GM23338 (cell line): ENCODE data around the gene WDR93. TPM values are rescaled to one million over a fixed set of nuclear protein-coding genes. Genes with fewer than 3 reads are reported as not detected.

Experiments
- ATAC-seq: fragments of 200-7000 bp; cut with Tn5 transposase; 3 replicates; pipeline ENCODE4 v1.9.1; 2020
- DNase-seq: peaks from one replicate; pipeline ENCODE4 v3.0.0-alpha.2; 2015; ENCODE audit warnings: low spot score
- H2AFZ ChIP-seq: fragments of 200-600 bp; sonication (generic); 2 replicates; pipeline ENCODE4 v1.8.0; 2016; ENCODE audit warnings: antibody characterized with exemption, mild to moderate bottlenecking, moderate library complexity
- H3F3A ChIP-seq: fragments of 200-600 bp; sonication (generic); replicated peaks from 2 replicates; pipeline ENCODE4 v1.8.0; 2017; ENCODE audit warnings: antibody characterized with exemption, mixed run types, low read depth
- H3K27ac ChIP-seq: fragments of 200-600 bp; sonication (generic); 2 replicates; pipeline ENCODE4 v1.6.1; 2016; ENCODE audit warnings: low read depth
- H3K27me3 ChIP-seq: fragments of 200-600 bp; sonication (generic); 2 replicates; pipeline ENCODE4 v1.8.0; 2016; ENCODE audit warnings: mild to moderate bottlenecking, mixed run types, moderate library complexity; ENCODE audit not compliant: insufficient read depth
- H3K36me3 ChIP-seq: fragments of 200-600 bp; sonication (generic); 2 replicates; pipeline ENCODE4 v1.8.0; 2016; ENCODE audit warnings: mild to moderate bottlenecking; ENCODE audit not compliant: insufficient read depth
- H3K4me1 ChIP-seq: fragments of 200-600 bp; sonication (generic); 2 replicates; pipeline ENCODE4 v1.8.0; 2016; ENCODE audit warnings: mild to moderate bottlenecking, moderate library complexity; ENCODE audit not compliant: insufficient read depth
- H3K4me2 ChIP-seq: fragments of 200-600 bp; sonication (generic); 2 replicates; pipeline ENCODE4 v1.7.1; 2017; ENCODE audit warnings: mixed run types
- H3K4me3 ChIP-seq: fragments of 200-600 bp; sonication (generic); 2 replicates; pipeline ENCODE4 v1.6.1; 2016; ENCODE audit warnings: mixed run types
- H3K79me2 ChIP-seq: fragments of 200-600 bp; sonication (generic); replicated peaks from 2 replicates; pipeline ENCODE4 v1.8.0; 2017; ENCODE audit warnings: mild to moderate bottlenecking; ENCODE audit not compliant: insufficient read depth
- H3K9me2 ChIP-seq: fragments of 200-600 bp; sonication (generic); 2 replicates; pipeline ENCODE4 v1.8.0; 2017; ENCODE audit not compliant: insufficient read depth
- H4K20me1 ChIP-seq: fragments of 200-600 bp; sonication (generic); replicated peaks from 2 replicates; pipeline ENCODE4 v1.8.0; 2017; ENCODE audit warnings: mild to moderate bottlenecking; ENCODE audit not compliant: insufficient read depth
- H3K27ac Mint-ChIP-seq: 2 replicates; pipeline ENCODE4 v1.8.0; 2020; ENCODE audit warnings: inconsistent platforms, mild to moderate bottlenecking, moderate library complexity, mixed read lengths
- H3K27me3 Mint-ChIP-seq: 3 replicates; pipeline ENCODE4 v1.8.0; 2022; ENCODE audit warnings: low read depth, mild to moderate bottlenecking, moderate library complexity, mixed read lengths, inconsistent platforms; ENCODE audit not compliant: insufficient read depth, poor library complexity
- H3K36me3 Mint-ChIP-seq: 3 replicates; pipeline ENCODE4 v1.8.0; 2021; ENCODE audit warnings: low read depth, mild to moderate bottlenecking, inconsistent platforms, moderate library complexity, mixed read lengths
- H3K4me1 Mint-ChIP-seq: 3 replicates; pipeline ENCODE4 v1.8.0; 2020; ENCODE audit warnings: mild to moderate bottlenecking, inconsistent platforms, mixed read lengths
- H3K4me3 Mint-ChIP-seq: 3 replicates; pipeline ENCODE4 v1.8.0; 2021; ENCODE audit warnings: moderate library complexity, mild to moderate bottlenecking, inconsistent platforms, mixed read lengths
- H3K9me3 Mint-ChIP-seq: 3 replicates; pipeline ENCODE4 v1.8.0; 2020; ENCODE audit warnings: moderate library complexity, mild to moderate bottlenecking, inconsistent platforms, mixed read lengths
- CREB1 ChIP-seq: fragments of 250-450 bp; sonication (Bioruptor Pico); IDR thresholded peaks from 2 replicates; pipeline ENCODE4 v1.5.0; 2020; ENCODE audit warnings: low read depth, mild to moderate bottlenecking, moderate library complexity
- EZH2 ChIP-seq: fragments of 200-600 bp; sonication (generic); IDR thresholded peaks from one replicate; pipeline ENCODE4 v1.8.0; 2017; ENCODE audit warnings: antibody characterized with exemption, mild to moderate bottlenecking, low read depth; ENCODE audit not compliant: unreplicated experiment
- EZH2phosphoT487 ChIP-seq: fragments of 200-600 bp; sonication (generic); IDR thresholded peaks from one replicate; pipeline ENCODE4 v1.8.1; 2018; ENCODE audit warnings: antibody characterized with exemption; ENCODE audit not compliant: unreplicated experiment
- JUNB ChIP-seq: IDR thresholded peaks from one replicate; pipeline ENCODE4 v1.6.1; 2016; ENCODE audit warnings: antibody characterized with exemption; ENCODE audit not compliant: unreplicated experiment
- NANOG ChIP-seq: IDR thresholded peaks from 2 replicates; pipeline ENCODE4 v1.6.1; 2016; ENCODE audit warnings: antibody characterized with exemption, borderline replicate concordance
- POLR2AphosphoS5 ChIP-seq: IDR thresholded peaks from 2 replicates; pipeline ENCODE4 v1.6.1; 2016; ENCODE audit warnings: antibody characterized with exemption, low read depth
- STAT1 ChIP-seq: IDR thresholded peaks from one replicate; pipeline ENCODE4 v1.6.1; 2016; ENCODE audit warnings: antibody characterized with exemption; ENCODE audit not compliant: unreplicated experiment
- ZNF114 ChIP-seq: fragments of 250-450 bp; sonication (Bioruptor Pico); IDR thresholded peaks from 2 replicates; pipeline ENCODE4 v1.5.0; 2020; ENCODE audit warnings: mild to moderate bottlenecking, moderate library complexity
- ZNF331 ChIP-seq: fragments of 250-450 bp; sonication (Bioruptor Pico); IDR thresholded peaks from 2 replicates; pipeline ENCODE4 v1.5.0; 2020; ENCODE audit warnings: low read depth, mild to moderate bottlenecking, moderate library complexity
- polyA plus RNA-seq: library from polyadenylated mRNA; unstranded; fragments of >200 nt; fragmentation: Nextera tagmentation; extraction: Ambion mirVana; gene quantifications from 2 replicates; pipeline ENCODE4 v1.2.1, GENCODE V29; 2016
- total RNA-seq: library from RNA; depleted of rRNA; stranded (reverse); fragments of >200 nt; shearing (Covaris generic); gene quantifications from 2 replicates; pipeline ENCODE4 v1.2.3, GENCODE V29; 2014
- TF ChIP-seq, protein P1 (sequence below), 2 experiments: fragments of 200-600 bp in 1 of 2; sonication (generic) in 1 of 2; conservative IDR thresholded peaks; 2 replicates each; pipeline versions ENCODE4 v1.5.1 to v1.6.1; 2016 to 2017; ENCODE audit warnings: antibody characterized with exemption in 2 of 2, low read depth in 2 of 2, mild to moderate bottlenecking in 2 of 2, moderate library complexity in 1 of 2
- TF ChIP-seq, protein P2 (sequence below): fragments of 250-450 bp; sonication (Bioruptor Pico); IDR thresholded peaks from 2 replicates; pipeline ENCODE4 v1.5.0; 2020; ENCODE audit warnings: mild to moderate bottlenecking, moderate library complexity
- TF ChIP-seq, protein P3 (sequence below): IDR thresholded peaks from one replicate; pipeline ENCODE4 v1.6.1; 2018; ENCODE audit warnings: antibody characterized with exemption; ENCODE audit not compliant: unreplicated experiment
- TF ChIP-seq, protein P4 (sequence below): IDR thresholded peaks from 2 replicates; pipeline ENCODE4 v1.6.1; 2016; ENCODE audit warnings: antibody characterized with exemption

Gene WDR93
- total and polyA plus RNA-seq, 2 experiments from 2014 or later, result 0.14 TPM; not detected in 1

DNA sequence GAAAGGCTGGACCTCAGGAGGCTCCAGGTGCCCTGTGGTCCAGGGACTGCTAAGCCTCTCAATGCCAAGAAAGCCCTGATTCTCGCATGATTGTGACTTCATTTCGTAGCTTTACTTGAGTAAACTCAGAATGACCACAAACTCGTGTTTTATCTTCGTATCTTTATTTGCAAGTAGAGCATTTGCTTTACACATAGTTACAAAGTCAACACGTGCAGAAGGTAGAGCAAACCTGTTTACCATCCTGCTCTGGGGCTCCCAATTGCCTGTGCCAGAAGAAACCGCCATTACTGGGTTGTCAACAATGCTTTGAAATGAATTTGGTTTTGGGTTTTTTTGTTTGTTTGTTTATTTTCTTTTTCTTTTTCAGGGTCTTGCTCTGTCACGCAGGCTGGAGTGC, 66.3 kb downstream of the WDR93 start (continued):
- TF ChIP-seq ZNF331 (CRISPR knock-in tag), result no peak

DNA sequence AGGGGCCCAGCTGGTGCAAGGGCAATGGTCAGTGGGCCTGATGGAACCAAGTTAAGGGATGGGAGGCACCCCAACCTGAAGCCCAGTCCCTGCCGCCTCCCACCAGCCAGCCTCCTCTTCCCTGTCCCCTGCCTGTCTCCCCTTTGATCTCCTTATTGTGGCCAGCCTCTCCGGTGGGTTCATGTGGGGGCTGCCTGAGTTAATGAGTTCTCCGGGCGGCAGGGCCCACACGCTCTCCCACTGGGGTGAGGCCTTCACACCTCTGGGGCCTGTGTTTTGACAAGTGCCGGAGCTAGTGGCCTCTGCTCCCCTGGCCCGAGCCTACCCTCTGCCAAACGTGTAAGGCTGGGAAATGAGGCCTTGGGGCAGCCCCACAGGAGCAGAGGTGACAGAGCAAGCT, 67.7 kb downstream of the WDR93 start:
- H3K36me3 Mint-ChIP-seq, result no peaks in the 10 kb centered on the region
- H3K4me1 Mint-ChIP-seq, result peaks cover 13% of the 10 kb centered on the region
- no peaks in the 10 kb centered on the region for H3K36me3 ChIP-seq
- H4K20me1 ChIP-seq, result no peaks in the 10 kb centered on the region
- H3K4me2 ChIP-seq, result no peak overlapping the region
- peaks cover 7% of the 10 kb centered on the region; the same call in 1 of the 2 replicates for H3K4me1 ChIP-seq
- ATAC-seq (no peak), DNase-seq (no peak)
- peaks cover 8% of the 10 kb centered on the region for H3K27me3 ChIP-seq
- no peaks in the 10 kb centered on the region for H3K79me2 ChIP-seq
- H3K4me3 ChIP-seq, result no peak overlapping the region
- no peaks in the 10 kb centered on the region for H3K9me3 Mint-ChIP-seq
- no peak overlapping the region for H3K27ac ChIP-seq
- no peaks in the 10 kb centered on the region for H3F3A ChIP-seq
- no peak overlapping the region for H2AFZ ChIP-seq
- no peak overlapping the region for H3K4me3 Mint-ChIP-seq
- H3K27ac Mint-ChIP-seq, result no peak overlapping the region
- no peaks in the 10 kb centered on the region for H3K9me2 ChIP-seq
- peaks cover 16% of the 10 kb centered on the region for H3K27me3 Mint-ChIP-seq
- no peak for TF ChIP-seq NANOG
- TF ChIP-seq, protein P1, sequence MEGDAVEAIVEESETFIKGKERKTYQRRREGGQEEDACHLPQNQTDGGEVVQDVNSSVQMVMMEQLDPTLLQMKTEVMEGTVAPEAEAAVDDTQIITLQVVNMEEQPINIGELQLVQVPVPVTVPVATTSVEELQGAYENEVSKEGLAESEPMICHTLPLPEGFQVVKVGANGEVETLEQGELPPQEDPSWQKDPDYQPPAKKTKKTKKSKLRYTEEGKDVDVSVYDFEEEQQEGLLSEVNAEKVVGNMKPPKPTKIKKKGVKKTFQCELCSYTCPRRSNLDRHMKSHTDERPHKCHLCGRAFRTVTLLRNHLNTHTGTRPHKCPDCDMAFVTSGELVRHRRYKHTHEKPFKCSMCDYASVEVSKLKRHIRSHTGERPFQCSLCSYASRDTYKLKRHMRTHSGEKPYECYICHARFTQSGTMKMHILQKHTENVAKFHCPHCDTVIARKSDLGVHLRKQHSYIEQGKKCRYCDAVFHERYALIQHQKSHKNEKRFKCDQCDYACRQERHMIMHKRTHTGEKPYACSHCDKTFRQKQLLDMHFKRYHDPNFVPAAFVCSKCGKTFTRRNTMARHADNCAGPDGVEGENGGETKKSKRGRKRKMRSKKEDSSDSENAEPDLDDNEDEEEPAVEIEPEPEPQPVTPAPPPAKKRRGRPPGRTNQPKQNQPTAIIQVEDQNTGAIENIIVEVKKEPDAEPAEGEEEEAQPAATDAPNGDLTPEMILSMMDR (conservative IDR thresholded peaks at IDR 0.05; ENCODE audit: low read depth in 2 of 2), result no peak
- no peak for TF ChIP-seq STAT1
- TF ChIP-seq, protein P2, sequence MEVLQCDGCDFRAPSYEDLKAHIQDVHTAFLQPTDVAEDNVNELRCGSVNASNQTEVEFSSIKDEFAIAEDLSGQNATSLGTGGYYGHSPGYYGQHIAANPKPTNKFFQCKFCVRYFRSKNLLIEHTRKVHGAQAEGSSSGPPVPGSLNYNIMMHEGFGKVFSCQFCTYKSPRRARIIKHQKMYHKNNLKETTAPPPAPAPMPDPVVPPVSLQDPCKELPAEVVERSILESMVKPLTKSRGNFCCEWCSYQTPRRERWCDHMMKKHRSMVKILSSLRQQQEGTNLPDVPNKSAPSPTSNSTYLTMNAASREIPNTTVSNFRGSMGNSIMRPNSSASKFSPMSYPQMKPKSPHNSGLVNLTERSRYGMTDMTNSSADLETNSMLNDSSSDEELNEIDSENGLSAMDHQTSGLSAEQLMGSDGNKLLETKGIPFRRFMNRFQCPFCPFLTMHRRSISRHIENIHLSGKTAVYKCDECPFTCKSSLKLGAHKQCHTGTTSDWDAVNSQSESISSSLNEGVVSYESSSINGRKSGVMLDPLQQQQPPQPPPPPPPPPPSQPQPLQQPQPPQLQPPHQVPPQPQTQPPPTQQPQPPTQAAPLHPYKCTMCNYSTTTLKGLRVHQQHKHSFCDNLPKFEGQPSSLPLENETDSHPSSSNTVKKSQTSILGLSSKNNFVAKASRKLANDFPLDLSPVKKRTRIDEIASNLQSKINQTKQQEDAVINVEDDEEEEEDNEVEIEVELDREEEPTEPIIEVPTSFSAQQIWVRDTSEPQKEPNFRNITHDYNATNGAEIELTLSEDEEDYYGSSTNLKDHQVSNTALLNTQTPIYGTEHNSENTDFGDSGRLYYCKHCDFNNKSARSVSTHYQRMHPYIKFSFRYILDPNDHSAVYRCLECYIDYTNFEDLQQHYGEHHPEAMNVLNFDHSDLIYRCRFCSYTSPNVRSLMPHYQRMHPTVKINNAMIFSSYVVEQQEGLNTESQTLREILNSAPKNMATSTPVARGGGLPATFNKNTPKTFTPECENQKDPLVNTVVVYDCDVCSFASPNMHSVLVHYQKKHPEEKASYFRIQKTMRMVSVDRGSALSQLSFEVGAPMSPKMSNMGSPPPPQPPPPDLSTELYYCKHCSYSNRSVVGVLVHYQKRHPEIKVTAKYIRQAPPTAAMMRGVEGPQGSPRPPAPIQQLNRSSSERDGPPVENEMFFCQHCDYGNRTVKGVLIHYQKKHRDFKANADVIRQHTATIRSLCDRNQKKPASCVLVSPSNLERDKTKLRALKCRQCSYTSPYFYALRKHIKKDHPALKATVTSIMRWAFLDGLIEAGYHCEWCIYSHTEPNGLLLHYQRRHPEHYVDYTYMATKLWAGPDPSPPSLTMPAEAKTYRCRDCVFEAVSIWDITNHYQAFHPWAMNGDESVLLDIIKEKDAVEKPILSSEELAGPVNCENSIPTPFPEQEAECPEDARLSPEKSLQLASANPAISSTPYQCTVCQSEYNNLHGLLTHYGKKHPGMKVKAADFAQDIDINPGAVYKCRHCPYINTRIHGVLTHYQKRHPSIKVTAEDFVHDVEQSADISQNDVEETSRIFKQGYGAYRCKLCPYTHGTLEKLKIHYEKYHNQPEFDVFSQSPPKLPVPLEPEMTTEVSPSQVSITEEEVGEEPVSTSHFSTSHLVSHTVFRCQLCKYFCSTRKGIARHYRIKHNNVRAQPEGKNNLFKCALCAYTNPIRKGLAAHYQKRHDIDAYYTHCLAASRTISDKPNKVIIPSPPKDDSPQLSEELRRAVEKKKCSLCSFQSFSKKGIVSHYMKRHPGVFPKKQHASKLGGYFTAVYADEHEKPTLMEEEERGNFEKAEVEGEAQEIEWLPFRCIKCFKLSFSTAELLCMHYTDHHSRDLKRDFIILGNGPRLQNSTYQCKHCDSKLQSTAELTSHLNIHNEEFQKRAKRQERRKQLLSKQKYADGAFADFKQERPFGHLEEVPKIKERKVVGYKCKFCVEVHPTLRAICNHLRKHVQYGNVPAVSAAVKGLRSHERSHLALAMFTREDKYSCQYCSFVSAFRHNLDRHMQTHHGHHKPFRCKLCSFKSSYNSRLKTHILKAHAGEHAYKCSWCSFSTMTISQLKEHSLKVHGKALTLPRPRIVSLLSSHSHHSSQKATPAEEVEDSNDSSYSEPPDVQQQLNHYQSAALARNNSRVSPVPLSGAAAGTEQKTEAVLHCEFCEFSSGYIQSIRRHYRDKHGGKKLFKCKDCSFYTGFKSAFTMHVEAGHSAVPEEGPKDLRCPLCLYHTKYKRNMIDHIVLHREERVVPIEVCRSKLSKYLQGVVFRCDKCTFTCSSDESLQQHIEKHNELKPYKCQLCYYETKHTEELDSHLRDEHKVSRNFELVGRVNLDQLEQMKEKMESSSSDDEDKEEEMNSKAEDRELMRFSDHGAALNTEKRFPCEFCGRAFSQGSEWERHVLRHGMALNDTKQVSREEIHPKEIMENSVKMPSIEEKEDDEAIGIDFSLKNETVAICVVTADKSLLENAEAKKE (CRISPR knock-in tag), result no peak
- no peak for TF ChIP-seq EZH2phosphoT487
- TF ChIP-seq ZNF114 (CRISPR knock-in tag), result no peak
- TF ChIP-seq, protein P3, sequence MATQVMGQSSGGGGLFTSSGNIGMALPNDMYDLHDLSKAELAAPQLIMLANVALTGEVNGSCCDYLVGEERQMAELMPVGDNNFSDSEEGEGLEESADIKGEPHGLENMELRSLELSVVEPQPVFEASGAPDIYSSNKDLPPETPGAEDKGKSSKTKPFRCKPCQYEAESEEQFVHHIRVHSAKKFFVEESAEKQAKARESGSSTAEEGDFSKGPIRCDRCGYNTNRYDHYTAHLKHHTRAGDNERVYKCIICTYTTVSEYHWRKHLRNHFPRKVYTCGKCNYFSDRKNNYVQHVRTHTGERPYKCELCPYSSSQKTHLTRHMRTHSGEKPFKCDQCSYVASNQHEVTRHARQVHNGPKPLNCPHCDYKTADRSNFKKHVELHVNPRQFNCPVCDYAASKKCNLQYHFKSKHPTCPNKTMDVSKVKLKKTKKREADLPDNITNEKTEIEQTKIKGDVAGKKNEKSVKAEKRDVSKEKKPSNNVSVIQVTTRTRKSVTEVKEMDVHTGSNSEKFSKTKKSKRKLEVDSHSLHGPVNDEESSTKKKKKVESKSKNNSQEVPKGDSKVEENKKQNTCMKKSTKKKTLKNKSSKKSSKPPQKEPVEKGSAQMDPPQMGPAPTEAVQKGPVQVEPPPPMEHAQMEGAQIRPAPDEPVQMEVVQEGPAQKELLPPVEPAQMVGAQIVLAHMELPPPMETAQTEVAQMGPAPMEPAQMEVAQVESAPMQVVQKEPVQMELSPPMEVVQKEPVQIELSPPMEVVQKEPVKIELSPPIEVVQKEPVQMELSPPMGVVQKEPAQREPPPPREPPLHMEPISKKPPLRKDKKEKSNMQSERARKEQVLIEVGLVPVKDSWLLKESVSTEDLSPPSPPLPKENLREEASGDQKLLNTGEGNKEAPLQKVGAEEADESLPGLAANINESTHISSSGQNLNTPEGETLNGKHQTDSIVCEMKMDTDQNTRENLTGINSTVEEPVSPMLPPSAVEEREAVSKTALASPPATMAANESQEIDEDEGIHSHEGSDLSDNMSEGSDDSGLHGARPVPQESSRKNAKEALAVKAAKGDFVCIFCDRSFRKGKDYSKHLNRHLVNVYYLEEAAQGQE, result no peak
- no peak for TF ChIP-seq CREB1 (CRISPR knock-in tag)
- TF ChIP-seq, protein P4, sequence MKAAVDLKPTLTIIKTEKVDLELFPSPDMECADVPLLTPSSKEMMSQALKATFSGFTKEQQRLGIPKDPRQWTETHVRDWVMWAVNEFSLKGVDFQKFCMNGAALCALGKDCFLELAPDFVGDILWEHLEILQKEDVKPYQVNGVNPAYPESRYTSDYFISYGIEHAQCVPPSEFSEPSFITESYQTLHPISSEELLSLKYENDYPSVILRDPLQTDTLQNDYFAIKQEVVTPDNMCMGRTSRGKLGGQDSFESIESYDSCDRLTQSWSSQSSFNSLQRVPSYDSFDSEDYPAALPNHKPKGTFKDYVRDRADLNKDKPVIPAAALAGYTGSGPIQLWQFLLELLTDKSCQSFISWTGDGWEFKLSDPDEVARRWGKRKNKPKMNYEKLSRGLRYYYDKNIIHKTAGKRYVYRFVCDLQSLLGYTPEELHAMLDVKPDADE, result no peak
- TF ChIP-seq EZH2, result no peak
- no peak for TF ChIP-seq POLR2AphosphoS5
- TF ChIP-seq JUNB, result no peak
